Neural cell (in vitro differentiated cells): ENCODE results near the gene MYMK. TPM values are rescaled to one million over a fixed set of nuclear protein-coding genes. Genes with fewer than 3 reads are reported as not detected.
A peak's percentile ranks its signal among the peaks of the same experiment; 100 is the strongest.

ENCODE experiments used
- H2AFZ ChIP-seq: fragments of 200-600, 300-800 bp; sonication (generic), shearing (Covaris generic); 2 replicates; pipeline ENCODE4 v1.6.0; 2014; ENCODE audit warnings: low read depth, mild to moderate bottlenecking, antibody characterized with exemption, low read length, moderate library complexity
- H3F3A ChIP-seq: fragments of 200-600 bp; shearing (Covaris generic); 2 replicates; pipeline ENCODE4 v1.6.1; 2016; ENCODE audit warnings: mild to moderate bottlenecking, moderate library complexity, mixed read lengths, antibody characterized with exemption, low read length; ENCODE audit not compliant: insufficient read depth, poor library complexity, severe bottlenecking
- H3K27ac ChIP-seq: fragments of 200-600, 300-800 bp; sonication (generic), shearing (Covaris generic); 2 replicates; pipeline ENCODE4 v1.5.1; 2014; ENCODE audit warnings: mild to moderate bottlenecking, low read length, moderate library complexity
- H3K27me3 ChIP-seq: fragments of 300-800, 200-600 bp; sonication (generic), shearing (Covaris generic); 2 replicates; pipeline ENCODE4 v1.6.0; 2014; ENCODE audit warnings: mild to moderate bottlenecking, low read depth, low read length, moderate library complexity; ENCODE audit not compliant: insufficient read depth
- H3K36me3 ChIP-seq: fragments of 300-800, 200-600 bp; sonication (generic), shearing (Covaris generic); 2 replicates; pipeline ENCODE4 v1.5.1; 2014; ENCODE audit warnings: mild to moderate bottlenecking, antibody characterized with exemption, low read length, moderate library complexity; ENCODE audit not compliant: insufficient read depth
- H3K4me2 ChIP-seq: fragments of 300-800, 200-600 bp; sonication (generic), shearing (Covaris generic); 2 replicates; pipeline ENCODE4 v1.6.0; 2014; ENCODE audit warnings: mild to moderate bottlenecking, low read length
- H3K4me3 ChIP-seq: fragments of 300-800, 200-600 bp; sonication (generic), shearing (Covaris generic); 2 replicates; pipeline ENCODE4 v1.5.1; 2014; ENCODE audit warnings: mild to moderate bottlenecking, low read length, moderate library complexity
- H3K79me2 ChIP-seq: fragments of 200-600 bp; shearing (Covaris generic); replicated peaks from 2 replicates; pipeline ENCODE4 v1.6.0; 2014; ENCODE audit warnings: mild to moderate bottlenecking, low read length, moderate library complexity; ENCODE audit not compliant: insufficient read depth
- H3K9ac ChIP-seq: fragments of 300-800, 200-600 bp; sonication (generic), shearing (Covaris generic); 2 replicates; pipeline ENCODE4 v1.6.1; 2016; ENCODE audit warnings: mild to moderate bottlenecking, low read length, mixed read lengths
- H3K9me2 ChIP-seq: fragments of 200-600 bp; shearing (Covaris generic); 2 replicates; pipeline ENCODE4 v1.6.1; 2016; ENCODE audit warnings: mild to moderate bottlenecking, low read length, mixed read lengths; ENCODE audit not compliant: insufficient read depth
- H3K9me3 ChIP-seq: fragments of 200-600, 300-800 bp; sonication (generic), shearing (Covaris generic); 2 replicates; pipeline ENCODE4 v1.6.1; 2016; ENCODE audit warnings: mild to moderate bottlenecking, mixed run types, low read length, moderate library complexity, mixed read lengths
- H4K20me1 ChIP-seq: fragments of 200-600 bp; shearing (Covaris generic); 2 replicates; pipeline ENCODE4 v1.6.1; 2016; ENCODE audit warnings: mild to moderate bottlenecking, mixed run types; ENCODE audit not compliant: insufficient read depth
- EP300 ChIP-seq: fragments of 450-650 bp; conservative IDR thresholded peaks from 2 replicates; pipeline ENCODE4 v1.6.1; 2014; ENCODE audit warnings: antibody characterized with exemption, mild to moderate bottlenecking, moderate library complexity; ENCODE audit not compliant: poor library complexity, severe bottlenecking
- EZH2 ChIP-seq: fragments of 200-600, 300-800 bp; shearing (Covaris generic), sonication (generic); IDR thresholded peaks from 2 replicates; pipeline ENCODE4 v1.6.1; 2014; ENCODE audit warnings: antibody characterized with exemption, low read length, borderline replicate concordance, mild to moderate bottlenecking; ENCODE audit not compliant: insufficient read depth, poor library complexity, severe bottlenecking
- MXI1 ChIP-seq: fragments of 450-650 bp; conservative IDR thresholded peaks from 2 replicates; pipeline ENCODE4 v1.6.1; 2014; ENCODE audit warnings: antibody characterized with exemption, mild to moderate bottlenecking; ENCODE audit not compliant: poor library complexity, severe bottlenecking
- POLR2AphosphoS5 ChIP-seq: IDR thresholded peaks from 2 replicates; pipeline ENCODE4 v1.6.1; 2012
- RAD21 ChIP-seq: fragments of 450-650 bp; conservative IDR thresholded peaks from 2 replicates; pipeline ENCODE4 v1.6.1; 2014; ENCODE audit warnings: antibody characterized with exemption, mild to moderate bottlenecking, moderate library complexity
- REST ChIP-seq: IDR thresholded peaks from 2 replicates; pipeline ENCODE4 v1.6.1; 2012; ENCODE audit warnings: borderline replicate concordance
- SMC3 ChIP-seq: fragments of 450-650 bp; conservative IDR thresholded peaks from 2 replicates; pipeline ENCODE4 v1.6.1; 2014; ENCODE audit warnings: antibody characterized with exemption, mild to moderate bottlenecking, moderate library complexity; ENCODE audit not compliant: poor library complexity
- TAF1 ChIP-seq: IDR thresholded peaks from 2 replicates; pipeline ENCODE4 v1.6.1; 2012; ENCODE audit warnings: low read depth
- polyA plus RNA-seq: library from polyadenylated mRNA; depleted of rRNA; stranded (reverse); fragments of >200 nt; gene quantifications from 2 replicates; pipeline ENCODE4 v1.2.3, GENCODE V29; 2014
- TF ChIP-seq, protein P1 (sequence below): fragments of 450-650 bp; IDR thresholded peaks from 2 replicates; pipeline ENCODE4 v1.5.1; 2014; ENCODE audit warnings: antibody characterized with exemption, mild to moderate bottlenecking, moderate library complexity; ENCODE audit not compliant: poor library complexity, severe bottlenecking

The MYMK gene
- polyA plus RNA-seq, 1 donor from 2014 or later, result not detected

DNA sequence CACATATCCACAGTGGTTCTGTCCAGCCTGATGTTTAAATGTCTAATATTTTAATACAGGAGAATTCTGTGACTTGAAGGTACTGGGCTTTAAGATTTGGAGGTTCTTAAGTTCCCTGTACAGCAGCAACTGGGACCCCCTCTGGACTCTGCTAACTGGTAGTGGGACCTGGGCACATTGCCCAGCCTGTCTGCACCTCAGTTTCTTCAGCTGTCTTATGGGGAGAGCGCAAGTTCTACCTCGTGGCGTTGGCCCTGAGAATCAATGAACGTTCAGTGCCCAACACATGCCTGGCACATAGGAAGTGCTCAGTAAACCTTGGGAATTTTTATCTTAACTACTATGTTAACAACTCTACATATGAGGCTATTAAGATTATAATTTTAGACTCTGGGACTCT lies 47.3 kb downstream of the MYMK start:
- Histone ChIP-seq H3K27me3 (no peaks in the 10 kb centered on the region), H3K9me2 (no peaks in the 10 kb centered on the region), H3F3A (no peaks in the 10 kb centered on the region), H3K4me2 (no peak overlapping the region), H3K27ac (no peak overlapping the region), H3K4me3 (peak overlapping the region; percentile 87), H3K36me3 (no peaks in the 10 kb centered on the region), H3K9ac (no peak overlapping the region), H3K9me3 (no peaks in the 10 kb centered on the region), H4K20me1 (no peaks in the 10 kb centered on the region), H3K79me2 (no peaks in the 10 kb centered on the region), H2AFZ (no peak overlapping the region)
- no peak for TF ChIP-seq POLR2AphosphoS5
- TF ChIP-seq EZH2, result no peak
- TF ChIP-seq, protein P1, sequence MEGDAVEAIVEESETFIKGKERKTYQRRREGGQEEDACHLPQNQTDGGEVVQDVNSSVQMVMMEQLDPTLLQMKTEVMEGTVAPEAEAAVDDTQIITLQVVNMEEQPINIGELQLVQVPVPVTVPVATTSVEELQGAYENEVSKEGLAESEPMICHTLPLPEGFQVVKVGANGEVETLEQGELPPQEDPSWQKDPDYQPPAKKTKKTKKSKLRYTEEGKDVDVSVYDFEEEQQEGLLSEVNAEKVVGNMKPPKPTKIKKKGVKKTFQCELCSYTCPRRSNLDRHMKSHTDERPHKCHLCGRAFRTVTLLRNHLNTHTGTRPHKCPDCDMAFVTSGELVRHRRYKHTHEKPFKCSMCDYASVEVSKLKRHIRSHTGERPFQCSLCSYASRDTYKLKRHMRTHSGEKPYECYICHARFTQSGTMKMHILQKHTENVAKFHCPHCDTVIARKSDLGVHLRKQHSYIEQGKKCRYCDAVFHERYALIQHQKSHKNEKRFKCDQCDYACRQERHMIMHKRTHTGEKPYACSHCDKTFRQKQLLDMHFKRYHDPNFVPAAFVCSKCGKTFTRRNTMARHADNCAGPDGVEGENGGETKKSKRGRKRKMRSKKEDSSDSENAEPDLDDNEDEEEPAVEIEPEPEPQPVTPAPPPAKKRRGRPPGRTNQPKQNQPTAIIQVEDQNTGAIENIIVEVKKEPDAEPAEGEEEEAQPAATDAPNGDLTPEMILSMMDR, result no peak
- TF ChIP-seq SMC3, result no peak
- no peak for TF ChIP-seq EP300
- no peak for TF ChIP-seq REST
- TF ChIP-seq TAF1, result no peak
- no peak for TF ChIP-seq RAD21
- no peak for TF ChIP-seq MXI1

DNA sequence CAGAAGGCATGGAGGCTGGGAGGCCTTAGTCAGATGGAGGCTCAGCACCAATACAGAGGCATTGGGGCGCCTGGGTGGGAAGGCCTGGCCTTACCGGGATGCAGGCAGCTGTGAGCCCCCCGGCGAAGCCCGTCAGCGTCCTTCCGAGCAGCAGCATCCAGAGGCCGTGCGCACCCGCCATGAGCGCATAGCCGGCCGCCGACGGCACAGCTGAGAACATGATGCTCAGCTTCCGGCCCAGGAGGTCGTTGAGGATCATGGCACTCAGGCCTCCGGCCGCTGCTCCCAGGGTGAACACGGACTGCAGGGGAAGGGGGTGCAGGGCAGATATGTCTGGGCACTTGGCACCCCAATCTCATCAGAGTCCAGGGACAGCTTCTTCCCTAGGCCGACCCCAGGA lies 47.8 kb downstream of the MYMK start:
- H3F3A ChIP-seq, result no peaks in the 10 kb centered on the region
- no peak overlapping the region for H3K4me3 ChIP-seq
- no peak overlapping the region for H3K4me2 ChIP-seq

More for the DNA sequence above, 47.8 kb downstream of the MYMK start:
- no peaks in the 10 kb centered on the region for H3K27me3 ChIP-seq
- H4K20me1 ChIP-seq, result no peaks in the 10 kb centered on the region
- no peak overlapping the region for H3K9ac ChIP-seq
- no peaks in the 10 kb centered on the region for H3K79me2 ChIP-seq
- H3K36me3 ChIP-seq, result no peaks in the 10 kb centered on the region
- no peak overlapping the region for H2AFZ ChIP-seq
- no peaks in the 10 kb centered on the region for H3K9me3 ChIP-seq
- no peak for TF ChIP-seq EP300
- no peak overlapping the region for H3K27ac ChIP-seq
- H3K9me2 ChIP-seq, result no peaks in the 10 kb centered on the region
